ENCODE data around the gene SH3PXD2A. TPM values are rescaled to one million over a fixed set of nuclear protein-coding genes. Genes with fewer than 3 reads are reported as not detected.

Gene SH3PXD2A
- total and polyA plus RNA-seq, 2 donors (not counting 1 experiment from before 2014, with no cell fraction given) = 3.2 to 33.5 TPM

GRCh38 chr10:103890688-103891087, 35.3 kb upstream of the SH3PXD2A start:
- CTCF ChIA-PET = interaction anchor here (0.6 to 1.5 kb wide), 7 partner anchors 9 to 315 kb away, joined by 3 to 8 read pairs (median 4); partner anchors contain the start of gene SFR1

More at GRCh38 chr10:103890688-103891087, 35.3 kb upstream of the SH3PXD2A start:
- Histone ChIP-seq H4K20me1 (ENCODE audit: control insufficient read depth, insufficient read depth, low read length, poor library complexity, severe bottlenecking) (no peaks in the 10 kb centered on the region), H3K27me3 (replicated peaks in 1 of 4; ENCODE audit: control extremely low read depth in 1 of 4, control insufficient read depth in 3 of 4, insufficient read depth in 4 of 4, low read length in 3 of 4) (no peaks in the 10 kb centered on the region), H3K4me1 (ENCODE audit: control insufficient read depth in 2 of 2, insufficient read depth in 2 of 2, low read length in 2 of 2) (no peaks in the 10 kb centered on the region), H2AFZ (ENCODE audit: insufficient read depth, low read depth, low read length, poor library complexity, severe bottlenecking) (no peak overlapping the region), H3K4me2 (replicated peaks; ENCODE audit: low read depth, low read length, poor library complexity, severe bottlenecking) (no peak overlapping the region), H3K9me3 (ENCODE audit: control extremely low read depth in 1 of 3, control insufficient read depth in 2 of 3, insufficient read depth in 1 of 3, low read length in 2 of 3) (no peaks in the 10 kb centered on the region), H3K36me3 (replicated peaks in 1 of 2; ENCODE audit: control extremely low read depth in 1 of 2, control insufficient read depth in 1 of 2, extremely low read depth in 1 of 2, insufficient read depth in 2 of 2, low read length in 1 of 2) (peaks cover 15 to 48% of the 10 kb centered on the region in 2 experiments), H3K9ac (ENCODE audit: low read length) (no peak overlapping the region), H3K27ac (ENCODE audit: low read length in 2 of 2) (no peak overlapping the region), H3K79me2 (ENCODE audit: control insufficient read depth, insufficient read depth, low read length) (no peaks in the 10 kb centered on the region), H3K4me3 (ENCODE audit: control extremely low read depth in 1 of 5, extremely low read depth in 1 of 5, insufficient read depth in 1 of 5, low read depth in 2 of 5, low read length in 4 of 5) (no peak overlapping the region)
- POLR2A ChIA-PET = no interaction called here
- no peak for ATAC-seq (ENCODE audit: low read depth)
- Mint-ChIP-seq H3K27me3 (no peaks in the 10 kb centered on the region), H3K9me3 (ENCODE audit: insufficient read depth) (no peaks in the 10 kb centered on the region), H3K4me1 (no peaks in the 10 kb centered on the region), H3K27ac (no peak overlapping the region), H3K4me3 (no peak overlapping the region)
- WGBS (ENCODE audit: insufficient coverage) = 100% methylated on average over 1 of the region's 2 CpGs
- TF ChIP-seq EZH2 (IDR thresholded peaks at IDR 0.05; ENCODE audit: borderline replicate concordance, insufficient read depth, low read depth, low read length, poor library complexity, severe bottlenecking) = no peak
- TF ChIP-seq CTCF (IDR thresholded peaks at IDR 0.05) = no peak
- intact Hi-C loops (cut with micrococcal nuclease) = no loop called here
- DNase-seq = no peak
